ENCODE results near the gene BMS1.
"Not testable (repeated sequence)": the region's sequence is repeated elsewhere in the genome, so short reads cannot be mapped to it uniquely, and the experiment has no call there.

The BMS1 gene

GRCh38 chr10:42812028-42812427, 29.4 kb downstream of the BMS1 start:
- no peaks in the 10 kb centered on the region; the same call in 1 of the 2 replicates for H3K36me3 ChIP-seq (ENCODE audit: low read length)
- TF ChIP-seq CTCF (IDR thresholded peaks at IDR 0.05; ENCODE audit: insufficient read depth, low read length, poor library complexity, severe bottlenecking), result no peak
- TF ChIP-seq EZH2phosphoT487 (conservative IDR thresholded peaks at IDR 0.05; ENCODE audit: low read length), result no peak

GRCh38 chr10:42813989-42814687, 31.5 kb downstream of the BMS1 start:
- H3K79me2 ChIP-seq (ENCODE audit: insufficient read depth, low read length), result peaks cover 15% of the 10 kb centered on the region
- not testable (repeated sequence) for H3K4me2 ChIP-seq (ENCODE audit: low read depth, low read length, poor library complexity, severe bottlenecking); H3K4me3 ChIP-seq (ENCODE audit: insufficient read depth, low read length, poor library complexity, severe bottlenecking); H3F3A ChIP-seq (ENCODE audit: insufficient read depth); H3K36me3 ChIP-seq (ENCODE audit: low read length); H3K9me3 ChIP-seq (ENCODE audit: insufficient read depth, low read length); H3K27me3 ChIP-seq (ENCODE audit: low read length); H4K20me1 ChIP-seq (ENCODE audit: low read depth, low read length); H3K9me2 ChIP-seq (replicated peaks; ENCODE audit: insufficient read depth, low read length); H3K27ac ChIP-seq (ENCODE audit: low read depth, low read length); H3K9ac ChIP-seq (ENCODE audit: low read length); H2AFZ ChIP-seq (ENCODE audit: low read depth, low read length, severe bottlenecking)

More at GRCh38 chr10:42812028-42812427, 29.4 kb downstream of the BMS1 start:
- Histone ChIP-seq H3K79me2 (ENCODE audit: insufficient read depth, low read length) (peaks cover 15% of the 10 kb centered on the region), H3K9me3 (ENCODE audit: insufficient read depth, low read length) (no peaks in the 10 kb centered on the region), H3K9me2 (replicated peaks; ENCODE audit: insufficient read depth, low read length) (no peaks in the 10 kb centered on the region), H3K27ac (ENCODE audit: low read depth, low read length) (no peak overlapping the region), H3K9ac (ENCODE audit: low read length) (no peak overlapping the region), H3K4me3 (ENCODE audit: insufficient read depth, low read length, poor library complexity, severe bottlenecking) (no peak overlapping the region), H3K27me3 (ENCODE audit: low read length) (no peaks in the 10 kb centered on the region), H2AFZ (ENCODE audit: low read depth, low read length, severe bottlenecking) (no peak overlapping the region), H3F3A (ENCODE audit: insufficient read depth) (no peaks in the 10 kb centered on the region), H4K20me1 (ENCODE audit: low read depth, low read length) (no peaks in the 10 kb centered on the region), H3K4me2 (ENCODE audit: low read depth, low read length, poor library complexity, severe bottlenecking) (no peak overlapping the region)

GRCh38 chr10:42816334-42816733, 33.7 kb downstream of the BMS1 start:
- H3K4me2 ChIP-seq (ENCODE audit: low read depth, low read length, poor library complexity, severe bottlenecking); H3K36me3 ChIP-seq (ENCODE audit: low read length); H3K9me3 ChIP-seq (ENCODE audit: insufficient read depth, low read length); H3K4me3 ChIP-seq (ENCODE audit: insufficient read depth, low read length, poor library complexity, severe bottlenecking); H2AFZ ChIP-seq (ENCODE audit: low read depth, low read length, severe bottlenecking); H3K27ac ChIP-seq (ENCODE audit: low read depth, low read length); H3K27me3 ChIP-seq (ENCODE audit: low read length); H3F3A ChIP-seq (ENCODE audit: insufficient read depth); H4K20me1 ChIP-seq (ENCODE audit: low read depth, low read length); H3K9ac ChIP-seq (ENCODE audit: low read length); H3K9me2 ChIP-seq (replicated peaks; ENCODE audit: insufficient read depth, low read length): not testable (repeated sequence)
- peaks cover 15% of the 10 kb centered on the region; the same call in 1 of the 2 replicates for H3K79me2 ChIP-seq (ENCODE audit: insufficient read depth, low read length)

GRCh38 chr10:42816912-42817311, 34.3 kb downstream of the BMS1 start:
- Histone ChIP-seq H3K36me3 (ENCODE audit: low read length) (no peaks in the 10 kb centered on the region; the same call in 1 of the 2 replicates), H3K9me3 (ENCODE audit: insufficient read depth, low read length) (no peaks in the 10 kb centered on the region), H3K27me3 (ENCODE audit: low read length) (no peaks in the 10 kb centered on the region), H2AFZ (ENCODE audit: low read depth, low read length, severe bottlenecking) (no peak overlapping the region), H3K79me2 (ENCODE audit: insufficient read depth, low read length) (peaks cover 15% of the 10 kb centered on the region; the same call in 1 of the 2 replicates), H3K9ac (ENCODE audit: low read length) (no peak overlapping the region), H3F3A (ENCODE audit: insufficient read depth) (no peaks in the 10 kb centered on the region), H4K20me1 (ENCODE audit: low read depth, low read length) (no peaks in the 10 kb centered on the region), H3K9me2 (replicated peaks; ENCODE audit: insufficient read depth, low read length) (no peaks in the 10 kb centered on the region), H3K4me2 (ENCODE audit: low read depth, low read length, poor library complexity, severe bottlenecking) (no peak overlapping the region), H3K27ac (ENCODE audit: low read depth, low read length) (no peak overlapping the region), H3K4me3 (ENCODE audit: insufficient read depth, low read length, poor library complexity, severe bottlenecking) (no peak overlapping the region)
- no peak for TF ChIP-seq CTCF (IDR thresholded peaks at IDR 0.05; ENCODE audit: insufficient read depth, low read length, poor library complexity, severe bottlenecking)
- no peak for TF ChIP-seq EZH2phosphoT487 (conservative IDR thresholded peaks at IDR 0.05; ENCODE audit: low read length)

GRCh38 chr10:42817417-42817816, 34.8 kb downstream of the BMS1 start:
- H3K9me3 ChIP-seq (ENCODE audit: insufficient read depth, low read length); H3F3A ChIP-seq (ENCODE audit: insufficient read depth); H3K4me2 ChIP-seq (ENCODE audit: low read depth, low read length, poor library complexity, severe bottlenecking); H3K27ac ChIP-seq (ENCODE audit: low read depth, low read length); H3K4me3 ChIP-seq (ENCODE audit: insufficient read depth, low read length, poor library complexity, severe bottlenecking); H3K79me2 ChIP-seq (ENCODE audit: insufficient read depth, low read length); H2AFZ ChIP-seq (ENCODE audit: low read depth, low read length, severe bottlenecking); H4K20me1 ChIP-seq (ENCODE audit: low read depth, low read length); H3K27me3 ChIP-seq (ENCODE audit: low read length); H3K36me3 ChIP-seq (ENCODE audit: low read length); H3K9me2 ChIP-seq (replicated peaks; ENCODE audit: insufficient read depth, low read length); H3K9ac ChIP-seq (ENCODE audit: low read length): not testable (repeated sequence)

- H3K27ac ChIP-seq (ENCODE audit: low read depth, low read length); H3K4me2 ChIP-seq (ENCODE audit: low read depth, low read length, poor library complexity, severe bottlenecking); H4K20me1 ChIP-seq (ENCODE audit: low read depth, low read length); H3K27me3 ChIP-seq (ENCODE audit: low read length); H3F3A ChIP-seq (ENCODE audit: insufficient read depth); H2AFZ ChIP-seq (ENCODE audit: low read depth, low read length, severe bottlenecking); H3K9ac ChIP-seq (ENCODE audit: low read length); H3K79me2 ChIP-seq (ENCODE audit: insufficient read depth, low read length); H3K4me3 ChIP-seq (ENCODE audit: insufficient read depth, low read length, poor library complexity, severe bottlenecking); H3K9me3 ChIP-seq (ENCODE audit: insufficient read depth, low read length); H3K9me2 ChIP-seq (replicated peaks; ENCODE audit: insufficient read depth, low read length): not testable (repeated sequence)
- H3K36me3 ChIP-seq (ENCODE audit: low read length), result peaks cover 13% of the 10 kb centered on the region; the same call in 1 of the 2 replicates
Measured at GRCh38 chr10:42826759-42827158, 44.2 kb downstream of the BMS1 start.

Measured in SU-DHL-6 (cell line).